ENCODE data around the gene RAD18.

RAD18 gene

DNA sequence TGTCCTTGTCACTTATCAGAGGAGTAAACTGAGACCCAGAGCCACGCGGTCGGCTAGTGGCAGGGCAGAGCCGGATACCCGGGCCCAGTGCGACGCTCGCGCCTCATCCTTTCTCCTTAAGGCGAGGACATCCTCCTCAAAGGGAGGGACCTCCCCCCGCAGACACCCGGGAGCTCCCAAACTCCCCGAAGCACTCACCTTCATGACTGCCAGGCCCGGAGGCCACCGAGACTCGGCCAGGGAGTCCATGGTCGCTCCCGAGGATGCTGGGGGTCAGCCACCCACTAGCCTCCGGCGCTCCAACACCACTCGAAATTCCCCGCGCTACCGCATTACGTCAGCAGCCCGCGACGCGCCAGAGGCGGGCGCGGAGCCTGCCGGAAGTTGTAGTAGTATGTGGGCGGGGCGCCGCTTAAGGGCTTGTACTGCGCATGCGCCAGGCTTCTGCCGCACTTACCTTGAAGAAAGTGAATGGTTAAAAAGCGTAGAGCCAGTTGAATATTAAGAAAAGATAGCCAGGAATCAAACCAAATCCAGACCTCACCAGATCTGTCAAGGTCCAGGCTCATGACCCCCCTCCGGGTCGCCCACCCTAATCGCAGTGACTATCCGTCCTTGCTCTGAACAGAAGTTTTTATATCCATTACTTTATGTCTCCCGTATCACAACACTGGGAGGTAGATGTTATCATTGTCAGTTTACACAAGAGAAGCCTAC, at the start of gene RAD18:
Gene RAD18 (minus strand): TSS at position 336 of the 717 bp plus-strand sequence. CDS start 87 bp downstream, at position 249.
- peak; percentile 79 for DNase-seq

DNA sequence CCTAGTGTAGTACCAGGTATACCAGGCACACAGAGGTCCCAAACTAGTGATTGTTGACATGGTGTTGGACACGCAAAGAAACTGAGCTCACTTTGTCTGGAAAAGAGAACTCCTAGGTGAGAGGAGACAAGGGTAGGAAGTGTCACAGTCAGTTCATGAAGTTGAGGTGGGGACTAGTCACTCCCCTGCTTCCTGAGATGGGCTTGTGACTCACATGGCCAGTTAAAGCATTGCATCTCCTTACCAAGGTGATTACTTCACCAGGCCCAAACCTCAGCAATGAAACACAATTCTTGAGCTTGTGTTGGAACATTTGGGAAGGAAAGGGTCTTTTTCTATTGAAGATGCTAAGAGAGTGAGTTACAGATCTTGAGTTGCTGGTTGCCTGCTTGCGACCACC, 49.2 kb upstream of the RAD18 start:
- DNase-seq = no peak

DNA sequence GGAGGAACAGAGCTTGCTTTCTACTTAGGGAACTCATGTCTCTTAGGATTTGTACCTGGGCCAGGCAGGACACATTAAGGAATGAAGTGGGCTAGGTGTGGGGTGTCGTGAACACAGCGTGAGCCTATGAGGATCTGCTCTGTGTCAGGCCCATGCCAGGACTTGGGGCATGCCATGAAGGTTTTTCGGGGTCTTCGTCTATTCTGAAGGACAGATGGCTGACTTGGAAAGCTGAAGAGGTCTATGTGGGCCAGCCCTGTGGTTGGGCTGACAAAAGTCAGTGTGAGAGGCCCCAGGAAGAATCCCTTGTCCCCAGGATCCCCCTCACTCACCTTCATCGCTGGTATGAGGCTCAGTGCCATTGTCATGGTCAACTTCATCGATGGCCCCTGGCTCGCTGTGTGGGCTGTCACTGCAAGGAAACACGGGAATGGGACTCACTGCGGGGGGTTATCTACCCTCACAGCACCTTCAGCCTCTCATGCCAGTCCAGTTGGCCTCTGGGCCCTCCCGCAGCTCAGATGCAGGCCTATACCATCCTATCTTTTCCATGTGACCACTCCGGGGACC, 46.8 kb upstream of the RAD18 start:
- no peak for DNase-seq

- no peak for DNase-seq
Observed at GRCh38 chr3:9008550-9009255, 45.4 kb upstream of the RAD18 start.

- DNase-seq = no peak
Observed at GRCh38 chr3:9007928-9008327, 44.7 kb upstream of the RAD18 start.

DNA sequence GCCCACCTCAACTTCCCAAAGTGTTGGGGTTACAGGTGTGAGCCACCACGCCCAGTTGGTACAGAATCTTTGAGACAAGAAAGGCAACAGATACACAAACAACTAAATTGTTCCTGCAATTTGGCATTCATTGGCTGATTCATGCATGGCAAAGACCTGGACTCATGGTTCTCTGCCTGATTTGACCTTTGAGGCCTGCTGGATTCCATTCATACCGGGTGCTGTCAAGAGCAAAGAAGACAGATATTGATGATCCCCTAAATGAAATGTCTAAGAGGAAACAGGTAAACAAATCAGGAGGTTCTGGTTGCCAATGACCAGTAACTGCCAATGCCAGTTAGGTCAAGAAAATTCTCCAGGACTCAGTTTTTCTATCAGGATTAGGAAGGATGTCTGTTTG, 43.9 kb upstream of the RAD18 start:
- DNase-seq = no peak

DNA sequence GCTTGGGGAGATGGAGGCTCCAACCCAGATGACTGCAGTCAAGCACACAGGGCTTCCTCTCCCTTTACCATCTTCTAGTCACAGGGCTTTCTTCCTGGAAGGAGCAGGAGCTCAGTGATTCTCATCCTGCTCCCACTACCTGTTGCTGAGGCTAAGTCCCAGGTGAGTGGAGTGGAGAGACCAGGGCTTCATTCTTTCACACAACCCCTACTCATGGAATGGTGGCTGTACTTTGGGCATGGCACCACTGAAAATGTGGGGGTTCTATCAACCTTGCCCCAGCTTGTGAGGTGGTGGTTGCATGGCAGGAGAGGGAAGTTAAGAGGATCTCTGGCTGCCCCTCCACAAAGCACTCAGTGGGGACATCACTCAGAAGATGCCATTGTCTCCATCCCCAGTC, 36.8 kb upstream of the RAD18 start:
- no peak for DNase-seq

- DNase-seq = no peak
Observed at GRCh38 chr3:8997151-8997550, 33.9 kb upstream of the RAD18 start.

DNA sequence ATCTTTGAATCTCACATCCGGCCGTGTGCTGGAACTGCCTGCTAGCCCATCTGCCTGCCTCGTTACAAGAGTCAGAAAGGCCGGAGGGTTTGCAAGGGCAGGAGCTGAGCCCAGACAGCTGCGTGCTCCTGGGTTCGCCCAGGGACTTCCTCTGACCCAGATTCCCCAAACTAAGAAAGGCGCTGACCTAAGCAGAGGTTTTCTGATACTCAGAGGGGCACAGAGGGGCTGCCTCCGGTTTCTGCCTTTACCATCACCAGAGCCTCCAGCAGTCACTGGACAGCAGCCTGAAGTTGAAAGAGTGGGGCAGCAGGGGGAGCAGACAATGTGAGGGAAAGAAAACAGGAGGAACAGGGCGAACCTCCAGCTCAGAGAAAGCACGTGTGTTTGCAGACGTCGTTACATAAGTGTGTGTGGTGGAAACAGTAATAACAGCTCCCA, 33.4 kb upstream of the RAD18 start:
- no peak for DNase-seq

- DNase-seq = no peak
Observed at GRCh38 chr3:8996216-8996615, 32.9 kb upstream of the RAD18 start.

GRCh38 chr3:8994226-8994625, 31.0 kb upstream of the RAD18 start:
- DNase-seq = no peak

DNA sequence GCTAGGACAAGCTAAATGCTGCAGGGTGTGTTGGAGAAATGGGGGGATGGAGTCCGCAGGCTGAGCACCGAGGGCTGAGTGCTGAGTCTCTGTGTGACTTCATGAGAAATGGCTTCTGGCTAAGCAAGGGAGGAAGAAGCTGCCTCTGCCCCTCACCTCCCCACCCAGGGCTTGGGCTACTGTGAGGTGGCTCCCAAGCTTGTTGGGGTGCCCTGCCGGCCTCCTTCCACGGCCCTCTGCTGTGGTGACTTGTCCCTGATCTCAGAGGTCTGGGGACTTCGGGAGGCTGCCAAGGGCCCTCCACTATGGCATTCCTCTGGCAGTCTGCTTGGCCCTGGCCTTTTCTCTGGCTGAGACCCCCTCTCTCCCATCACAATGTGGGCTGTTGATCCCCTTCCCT, 30.1 kb upstream of the RAD18 start:
- DNase-seq = no peak

GRCh38 chr3:8992854-8993253, 29.6 kb upstream of the RAD18 start:
- no peak for DNase-seq

DNA sequence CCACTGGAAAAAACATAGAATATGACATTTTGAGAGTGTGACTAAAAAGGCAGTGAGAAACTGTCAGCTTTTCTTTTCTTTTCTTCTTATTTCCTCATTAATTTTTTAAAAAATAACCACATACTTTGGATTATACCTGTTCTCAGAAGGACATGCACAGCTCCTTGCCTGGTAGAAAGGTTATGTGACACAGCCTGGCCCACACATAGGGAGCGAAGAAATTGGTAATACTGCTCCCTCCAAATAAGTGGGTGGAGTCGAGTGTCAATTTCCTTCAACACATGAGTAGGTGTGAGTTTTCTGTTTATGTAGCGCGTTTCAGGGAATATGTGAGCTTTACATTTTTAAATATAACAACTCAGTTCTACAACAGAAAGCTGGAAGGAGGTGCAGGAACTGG, 28.9 kb upstream of the RAD18 start:
- DNase-seq = no peak

- DNase-seq = no peak
Observed at GRCh38 chr3:8990266-8991215, 27.3 kb upstream of the RAD18 start.

GRCh38 chr3:8988791-8989558, 25.7 kb upstream of the RAD18 start:
- no peak for DNase-seq

- DNase-seq = no peak
Observed at GRCh38 chr3:8988384-8988655, 25.0 kb upstream of the RAD18 start.

GRCh38 chr3:8987645-8988383, 24.5 kb upstream of the RAD18 start:
- peak; percentile 2 for DNase-seq

DNA sequence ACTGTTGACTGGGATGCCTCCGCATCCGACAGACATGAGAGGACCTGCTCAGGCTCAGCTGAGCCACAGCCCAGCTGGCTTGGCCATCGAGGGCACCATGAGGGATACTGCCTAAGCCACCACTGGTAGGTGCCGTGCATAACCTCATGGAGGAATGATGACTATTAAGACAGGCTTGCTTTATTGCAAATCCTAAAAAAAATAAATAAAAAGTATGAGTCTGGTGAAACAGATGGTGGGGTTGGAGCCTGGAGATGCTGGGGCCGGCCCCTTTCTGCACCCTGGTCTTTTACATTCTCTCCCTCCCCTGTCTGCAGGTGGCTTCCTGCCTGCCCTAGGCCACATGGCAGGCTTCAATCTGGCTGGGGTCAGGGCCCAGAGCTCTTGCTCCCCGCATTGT, 24.0 kb upstream of the RAD18 start:
- no peak for DNase-seq

DNA sequence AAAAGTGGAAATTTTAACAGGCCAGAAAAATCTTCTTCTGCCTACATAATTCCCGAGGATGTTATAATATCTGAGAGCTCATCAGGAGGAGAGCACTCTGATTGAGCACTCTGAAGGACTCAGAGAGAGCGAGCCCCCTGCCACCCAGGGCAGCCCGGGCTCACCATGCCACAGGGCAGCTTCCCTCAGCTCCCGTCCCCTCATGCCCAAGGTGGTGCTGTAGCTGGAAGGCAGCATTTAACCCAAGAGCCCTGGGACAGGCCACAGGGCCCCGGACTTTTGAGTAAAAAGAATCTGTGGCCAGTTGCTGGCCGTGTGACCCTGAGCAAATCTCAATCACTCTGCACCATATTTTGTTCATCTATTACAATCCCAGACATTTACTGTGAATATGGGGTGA, 23.5 kb upstream of the RAD18 start:
- DNase-seq = no peak

GRCh38 chr3:8985876-8986275, 22.6 kb upstream of the RAD18 start:
- DNase-seq = no peak

DNA sequence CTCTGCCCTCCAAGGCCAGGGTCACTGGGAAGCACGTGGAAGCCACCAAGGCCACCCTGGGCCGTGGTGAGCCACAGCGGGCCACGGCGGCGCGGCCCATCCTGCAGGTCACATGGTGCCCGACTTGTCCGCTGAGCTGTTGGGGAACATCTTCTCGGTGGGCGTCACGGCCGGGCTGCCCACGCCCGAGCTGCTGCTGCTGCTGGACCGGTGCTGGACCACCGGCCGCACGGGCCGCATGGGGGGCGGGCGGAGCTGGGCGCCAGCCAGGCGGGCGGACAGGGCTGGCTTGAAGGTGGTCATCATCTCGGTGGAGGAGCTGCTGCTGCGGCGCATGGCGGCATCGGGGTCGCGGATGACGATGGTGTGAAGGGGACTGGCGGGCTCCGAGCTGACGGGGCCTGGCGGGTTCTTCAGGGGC, 22.1 kb upstream of the RAD18 start:
- no peak for DNase-seq

Measured in NK-92 treated with Interleukin-12 subunit alpha and Interleukin-12 subunit beta, amount 100 ng/mL, for 24 hours (cell line).